Measurements from ENCODE around the gene RASGRP3. TPM values are rescaled to one million over a fixed set of nuclear protein-coding genes. Genes with fewer than 3 reads are reported as not detected.

The RASGRP3 gene
- total RNA-seq, 1 experiment from 2014 or later = 0.34 TPM

GRCh38 chr2:33505966-33506365 lies 29.5 kb downstream of the RASGRP3 start:
- DNase-seq (ENCODE audit: low spot score) = no peak
- no peak overlapping the region for H3K4me3 ChIP-seq (ENCODE audit: low read depth, low read length, poor library complexity, severe bottlenecking)
- no peaks in the 10 kb centered on the region for H3K4me1 ChIP-seq (ENCODE audit: insufficient read depth, low read length, poor library complexity, severe bottlenecking)
- TF ChIP-seq CTCF (conservative IDR thresholded peaks at IDR 0.05; ENCODE audit: low read depth, low read length) (no peak), EZH2 (IDR thresholded peaks at IDR 0.05; ENCODE audit: borderline replicate concordance, low read depth, low read length, poor library complexity, severe bottlenecking) (no peak)
- H3K27me3 ChIP-seq (replicated peaks; ENCODE audit: insufficient read depth, low read depth, low read length, poor library complexity) = peaks cover 14% of the 10 kb centered on the region
- no TSS peak for BruUV-seq (replicated peaks)
- ChIA-PET CTCF (interaction anchor here (0.5 kb wide), 1 partner anchor 110 kb away, joined by 3 read pairs; no protein-coding TSS in a partner anchor), POLR2A (ENCODE audit: low non-redundant PET) (no interaction called here)
- H3K36me3 ChIP-seq (ENCODE audit: insufficient read depth, low read length, poor library complexity, severe bottlenecking) = no peaks in the 10 kb centered on the region
- no peak overlapping the region for H3K27ac ChIP-seq (ENCODE audit: low read depth, low read length, poor library complexity, severe bottlenecking)
- intact Hi-C loops (cut with micrococcal nuclease; ENCODE audit: unreplicated experiment) = no loop called here
- no peaks in the 10 kb centered on the region for H3K9me3 ChIP-seq (ENCODE audit: low read depth, low read length, poor library complexity, severe bottlenecking)

- no peak overlapping the region for H3K4me3 ChIP-seq (ENCODE audit: low read depth, low read length, poor library complexity, severe bottlenecking)
Measured at GRCh38 chr2:33509908-33510585, 33.6 kb downstream of the RASGRP3 start.

GRCh38 chr2:33510586-33510968 lies 34.1 kb downstream of the RASGRP3 start:
- no peaks in the 10 kb centered on the region for H3K36me3 ChIP-seq (ENCODE audit: insufficient read depth, low read length, poor library complexity, severe bottlenecking)
- no peaks in the 10 kb centered on the region for H3K9me3 ChIP-seq (ENCODE audit: low read depth, low read length, poor library complexity, severe bottlenecking)
- intact Hi-C loops (cut with micrococcal nuclease; ENCODE audit: unreplicated experiment) = no loop called here
- CTCF ChIA-PET = no interaction called here
- DNase-seq (ENCODE audit: low spot score) = no peak
- H3K4me1 ChIP-seq (ENCODE audit: insufficient read depth, low read length, poor library complexity, severe bottlenecking) = no peaks in the 10 kb centered on the region
- no peak overlapping the region for H3K27ac ChIP-seq (ENCODE audit: low read depth, low read length, poor library complexity, severe bottlenecking)
- TF ChIP-seq CTCF (conservative IDR thresholded peaks at IDR 0.05; ENCODE audit: low read depth, low read length) (no peak), EZH2 (IDR thresholded peaks at IDR 0.05; ENCODE audit: borderline replicate concordance, low read depth, low read length, poor library complexity, severe bottlenecking) (no peak)
- POLR2A ChIA-PET (ENCODE audit: low non-redundant PET) = no interaction called here
- no peaks in the 10 kb centered on the region for H3K27me3 ChIP-seq (replicated peaks; ENCODE audit: insufficient read depth, low read depth, low read length, poor library complexity)
- no peak overlapping the region for H3K4me3 ChIP-seq (ENCODE audit: low read depth, low read length, poor library complexity, severe bottlenecking)
- BruUV-seq (replicated peaks) = no TSS peak

More at GRCh38 chr2:33509908-33510585, 33.6 kb downstream of the RASGRP3 start:
- no peak overlapping the region for H3K27ac ChIP-seq (ENCODE audit: low read depth, low read length, poor library complexity, severe bottlenecking)
- TF ChIP-seq CTCF (conservative IDR thresholded peaks at IDR 0.05; ENCODE audit: low read depth, low read length) (no peak), EZH2 (IDR thresholded peaks at IDR 0.05; ENCODE audit: borderline replicate concordance, low read depth, low read length, poor library complexity, severe bottlenecking) (no peak)
- no peaks in the 10 kb centered on the region for H3K9me3 ChIP-seq (ENCODE audit: low read depth, low read length, poor library complexity, severe bottlenecking)
- H3K27me3 ChIP-seq (replicated peaks; ENCODE audit: insufficient read depth, low read depth, low read length, poor library complexity) = no peaks in the 10 kb centered on the region
- H3K4me1 ChIP-seq (ENCODE audit: insufficient read depth, low read length, poor library complexity, severe bottlenecking) = no peaks in the 10 kb centered on the region
- no TSS peak for BruUV-seq (replicated peaks)
- H3K36me3 ChIP-seq (ENCODE audit: insufficient read depth, low read length, poor library complexity, severe bottlenecking) = no peaks in the 10 kb centered on the region
- DNase-seq (ENCODE audit: low spot score) = no peak
- intact Hi-C loops (cut with micrococcal nuclease; ENCODE audit: unreplicated experiment) = no loop called here
- ChIA-PET CTCF (no interaction called here), POLR2A (ENCODE audit: low non-redundant PET) (no interaction called here)
